Aorta (tissue), 5 donors: Measurements from ENCODE around the gene PRKCQ. TPM values are rescaled to one million over a fixed set of nuclear protein-coding genes. Genes with fewer than 3 reads are reported as not detected.
"Not testable (repeated sequence)": the region's sequence is repeated elsewhere in the genome, so short reads cannot be mapped to it uniquely, and the experiment has no call there.

Source experiments
- ATAC-seq: fragments of 200-7000 bp; cut with Tn5 transposase; one replicate; pipeline ENCODE4 v1.9.1; 2022; ENCODE audit warnings: moderate library complexity; ENCODE audit not compliant: low FRiP score
- DNase-seq, 2 donors: peaks; one replicate each; pipeline ENCODE4 v3.0.0-alpha.2; 2020
- H3K27ac ChIP-seq, 2 donors: one replicate each; pipeline ENCODE4 v1.5.1; 2013; ENCODE audit warnings: low read length in 2 of 2, mild to moderate bottlenecking in 2 of 2, moderate library complexity in 2 of 2, control low read depth in 1 of 2, inconsistent platforms in 1 of 2, low read depth in 1 of 2
- H3K27me3 ChIP-seq, 2 donors: one replicate each; pipeline ENCODE4 v1.6.1; 2013; ENCODE audit warnings: control low read depth in 1 of 2, low read length in 1 of 2, mild to moderate bottlenecking in 1 of 2, moderate library complexity in 1 of 2; ENCODE audit not compliant: insufficient read depth in 2 of 2, control insufficient read depth in 1 of 2
- H3K36me3 ChIP-seq, 2 donors: one replicate each; pipeline ENCODE4 v1.6.1; 2013; ENCODE audit warnings: control low read depth in 1 of 2, low read length in 1 of 2, mild to moderate bottlenecking in 1 of 2; ENCODE audit not compliant: insufficient read depth in 2 of 2, control insufficient read depth in 1 of 2
- H3K4me1 ChIP-seq, 2 donors: one replicate each; pipeline ENCODE4 v1.6.1; 2013; ENCODE audit warnings: low read length in 2 of 2, control low read depth in 1 of 2, mild to moderate bottlenecking in 1 of 2, moderate library complexity in 1 of 2; ENCODE audit not compliant: insufficient read depth in 2 of 2, control insufficient read depth in 1 of 2
- H3K4me3 ChIP-seq, 2 donors: one replicate each; pipeline ENCODE4 v1.5.1; 2013; ENCODE audit warnings: low read length in 2 of 2, control low read depth in 1 of 2, mild to moderate bottlenecking in 1 of 2
- H3K9me3 ChIP-seq: one replicate; pipeline ENCODE4 v1.6.1; 2013; ENCODE audit warnings: mild to moderate bottlenecking, low read length; ENCODE audit not compliant: control insufficient read depth
- WGBS, 2 donors: extraction: QIAGEN DNeasy Blood & Tissue Kit; methylation state at CpG; one replicate each; pipeline ENCODE4 v1.1.7; 2013; 5-methylcytosine and 5-hydroxymethylcytosine counted together
- intact Hi-C, 2 donors: fragments of 100-400 bp; cut with DNase I; formaldehyde crosslinking; loops; one replicate each; pipeline versions ENCODE4 v1.14.2 to v1.15.0; 2022
- polyA plus RNA-seq, 2 donors: library from polyadenylated mRNA; stranded (reverse); fragments of 200-250 nt; gene quantifications; one replicate each; pipeline ENCODE4 v1.2.3, GENCODE V29; 2013
- total RNA-seq, 2 donors: library from RNA; stranded (reverse); fragmentation: NEBNext Ultra II Directional; extraction: Animal tissue kit (Norgen Biotek cat#: 25700); gene quantifications; one replicate each; pipeline ENCODE4 v1.2.1, GENCODE V29; 2021
- donor health status: healthy with polysubstance abuse.
- donor health status: Bipolar disorder and iron deficiency.
- donor health status: DM: no; HTN: no; CAD: no.
- donor health status: DM: no; HTN: no; CAD: no.
- donor health status: DM: yes; HTN: yes; CAD: no.

Gene PRKCQ
- total and polyA plus RNA-seq, 4 donors, result 0.45 to 1.3 (median 1.1) TPM; not detected in 1

DNA sequence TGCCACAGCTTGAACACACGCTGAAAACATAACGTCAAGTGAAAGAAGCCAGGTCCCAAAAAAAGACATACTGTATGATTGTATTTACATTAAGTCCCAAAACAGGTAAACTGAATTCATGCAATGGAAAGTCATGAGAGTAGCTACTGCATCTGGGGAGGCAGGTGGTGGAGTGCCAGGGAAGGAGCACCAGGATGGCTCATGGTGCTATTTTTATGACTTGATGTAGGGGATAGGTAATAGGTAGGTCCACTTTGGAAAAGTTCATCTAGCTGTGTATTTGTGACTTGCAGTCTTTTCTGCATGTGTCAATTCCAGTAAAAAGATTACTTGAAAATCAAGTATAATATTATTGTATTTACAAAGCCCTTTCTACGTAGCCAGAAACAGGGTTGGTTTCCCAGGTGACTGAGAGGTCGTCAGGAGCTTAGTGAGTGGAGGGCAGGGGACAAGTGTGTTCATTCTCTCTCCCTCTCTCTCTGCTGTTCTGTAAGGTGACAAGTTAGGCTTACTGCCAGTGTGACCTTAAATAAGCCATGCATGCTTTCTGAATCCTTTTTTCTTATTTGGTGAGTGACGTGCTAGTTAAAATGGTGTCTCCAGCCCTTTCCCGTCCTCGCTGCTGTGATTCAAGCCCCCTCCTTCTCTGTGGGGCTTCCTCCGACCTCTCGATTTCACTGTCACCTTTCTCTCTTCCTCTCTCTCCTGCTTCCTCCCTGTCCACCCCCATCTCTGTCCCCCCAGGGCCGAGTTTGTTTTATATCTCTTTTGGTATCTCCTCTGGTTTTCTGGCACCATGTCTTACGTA, 9.4 kb upstream of the PRKCQ start:
- intact Hi-C loops, result loop anchor here in 1 of 2 donors (10.0 kb wide), 1 partner anchor 85 kb away; no protein-coding TSS in a partner anchor
- no peak for DNase-seq
- no peaks in the 10 kb centered on the region for H3K36me3 ChIP-seq
- H3K27me3 ChIP-seq, result no peaks in the 10 kb centered on the region
- no peaks in the 10 kb centered on the region for H3K9me3 ChIP-seq
- ATAC-seq, result no peak
- H3K27ac ChIP-seq, result no peak overlapping the region
- no peak overlapping the region for H3K4me3 ChIP-seq
- H3K4me1 ChIP-seq, result no peaks in the 10 kb centered on the region
- WGBS, 2 donors, result 59 to 65% methylated on average over 11 of the region's 11 CpGs

DNA sequence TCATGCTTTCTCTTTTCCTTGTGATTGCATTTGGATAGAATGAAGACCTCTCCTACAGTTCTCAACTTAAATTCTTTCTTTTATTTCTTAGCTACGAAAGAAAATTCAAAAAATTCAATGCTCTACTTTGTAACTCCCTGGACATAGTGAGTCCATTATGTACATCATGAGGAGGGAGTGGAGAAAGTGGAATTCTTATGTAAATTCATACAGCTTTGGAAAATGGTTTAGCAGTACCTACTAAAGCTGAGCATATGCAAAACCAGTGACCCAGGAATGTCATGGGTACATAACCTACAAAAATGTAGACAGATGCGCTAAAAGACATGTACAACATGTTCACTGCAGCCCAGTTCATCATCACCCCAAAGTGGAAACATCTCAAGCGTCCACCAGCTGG, 8.8 kb upstream of the PRKCQ start:
- 71 to 82% methylated on average over 3 of the region's 3 CpGs for WGBS, 2 donors
- Histone ChIP-seq H3K4me1 (no peaks in the 10 kb centered on the region), H3K9me3 (no peaks in the 10 kb centered on the region), H3K27me3 (no peaks in the 10 kb centered on the region), H3K4me3 (no peak overlapping the region), H3K36me3 (no peaks in the 10 kb centered on the region), H3K27ac (no peak overlapping the region)
- ATAC-seq, result no peak
- no peak for DNase-seq
- intact Hi-C loops, result loop anchor here in 1 of 2 donors (10.0 kb wide), 1 partner anchor 86 kb away; no protein-coding TSS in a partner anchor

DNA sequence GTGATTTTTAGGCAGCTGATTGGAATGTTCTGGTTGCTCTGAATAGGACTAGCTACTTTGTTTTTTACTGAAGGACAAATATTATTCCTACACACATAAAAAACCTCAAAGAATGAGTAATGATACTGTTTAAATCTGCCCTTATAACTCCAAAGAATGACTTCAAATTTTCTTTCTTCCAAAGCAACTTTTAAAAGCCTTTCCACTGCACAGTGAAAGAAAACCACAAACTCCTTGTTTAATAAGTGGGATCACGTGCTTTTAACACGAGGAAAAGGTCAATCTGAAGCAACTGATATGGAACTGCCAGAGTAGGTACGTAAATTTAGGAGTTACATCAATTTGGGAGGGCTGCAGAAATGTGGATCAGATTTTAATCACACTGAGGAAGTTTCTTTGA, 8.0 kb upstream of the PRKCQ start:
- intact Hi-C loops, result loop anchor here in 1 of 2 donors (10.0 kb wide), 1 partner anchor 87 kb away; no protein-coding TSS in a partner anchor
- no peaks in the 10 kb centered on the region for H3K4me1 ChIP-seq
- H3K4me3 ChIP-seq, result no peak overlapping the region
- no peaks in the 10 kb centered on the region for H3K9me3 ChIP-seq
- H3K36me3 ChIP-seq, result no peaks in the 10 kb centered on the region
- no peak overlapping the region for H3K27ac ChIP-seq
- H3K27me3 ChIP-seq, result no peaks in the 10 kb centered on the region
- ATAC-seq, result no peak
- no peak for DNase-seq
- 14 to 33% methylated on average over 3 of the region's 3 CpGs for WGBS, 2 donors

DNA sequence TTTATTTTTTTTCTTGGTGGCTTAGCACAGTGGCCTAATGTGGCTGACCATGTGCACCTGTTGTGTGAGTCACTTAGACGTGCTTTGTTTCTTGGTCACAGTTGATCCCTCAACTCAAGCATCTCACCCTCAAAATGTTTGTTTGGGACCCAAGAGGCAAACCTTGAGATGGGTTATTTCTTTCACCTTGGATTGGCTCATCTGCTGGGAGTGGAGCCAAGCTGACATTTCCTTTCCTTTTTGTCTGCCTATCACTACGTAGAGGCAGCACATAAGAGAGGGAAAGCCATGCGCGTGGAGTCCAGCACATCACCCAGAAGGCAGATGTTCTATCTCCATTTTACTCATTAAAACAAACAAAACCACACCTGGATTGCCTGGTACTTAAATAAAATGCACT, 6.4 kb upstream of the PRKCQ start:
- 82 to 87% methylated on average over 4 of the region's 4 CpGs for WGBS, 2 donors
- Histone ChIP-seq H3K36me3 (no peaks in the 10 kb centered on the region), H3K4me1 (no peaks in the 10 kb centered on the region), H3K4me3 (no peak overlapping the region), H3K9me3 (no peaks in the 10 kb centered on the region), H3K27ac (no peak overlapping the region), H3K27me3 (no peaks in the 10 kb centered on the region)
- no peak for DNase-seq
- intact Hi-C loops, result loop anchor here in 1 of 2 donors (10.0 kb wide), 1 partner anchor 88 kb away; no protein-coding TSS in a partner anchor
- ATAC-seq, result no peak

DNA sequence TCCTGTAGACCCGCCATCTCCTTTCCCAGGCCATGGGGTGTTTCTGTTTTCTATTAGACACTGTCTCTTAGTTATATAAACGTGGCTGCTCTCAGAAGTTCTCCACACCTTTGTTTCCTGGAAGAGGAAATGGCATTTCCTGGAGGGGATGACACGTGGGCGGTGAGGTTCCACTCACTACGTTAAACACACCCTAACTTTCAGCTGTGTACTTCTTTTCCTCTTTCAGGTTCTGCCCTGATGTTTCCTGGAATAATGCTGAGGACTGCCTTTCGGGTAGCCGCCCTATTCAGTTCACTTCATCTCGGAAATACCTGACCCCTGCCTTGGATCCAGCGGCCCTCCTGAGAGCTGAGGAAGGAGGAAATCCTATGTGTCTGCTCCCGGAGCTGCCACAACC, 3.4 kb upstream of the PRKCQ start:
- Histone ChIP-seq H3K4me1 (no peaks in the 10 kb centered on the region), H3K36me3 (no peaks in the 10 kb centered on the region), H3K27ac (no peak overlapping the region), H3K27me3 (no peaks in the 10 kb centered on the region), H3K4me3 (no peak overlapping the region), H3K9me3 (no peaks in the 10 kb centered on the region)
- no peak for ATAC-seq
- intact Hi-C loops, result loop anchor here in 1 of 2 donors (10.0 kb wide), 1 partner anchor 91 kb away; no protein-coding TSS in a partner anchor
- no peak for DNase-seq
- 83 to 88% methylated on average over 10 of the region's 10 CpGs for WGBS, 2 donors

DNA sequence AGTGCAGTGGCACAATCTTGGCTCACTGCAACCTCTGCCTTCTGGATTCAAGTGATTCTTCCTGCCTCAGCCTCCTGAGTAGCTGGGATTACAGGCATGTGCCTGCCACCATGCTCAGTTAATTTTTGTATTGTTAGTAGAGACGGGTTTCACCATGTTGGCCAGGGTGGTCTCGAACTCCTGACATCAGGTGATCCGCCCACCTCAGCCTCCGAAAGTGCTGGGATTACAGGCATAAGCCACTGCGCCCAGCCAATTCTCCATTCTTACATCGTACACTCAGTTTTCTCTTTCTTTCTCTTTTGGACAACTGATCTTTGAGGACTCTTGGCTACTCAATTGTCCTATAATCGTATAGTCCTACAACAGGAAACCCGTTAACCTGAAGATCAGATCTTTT, 2.8 kb upstream of the PRKCQ start:
- DNase-seq, H3K36me3 ChIP-seq, H3K4me1 ChIP-seq, H3K9me3 ChIP-seq, H3K27me3 ChIP-seq, H3K4me3 ChIP-seq, ATAC-seq, H3K27ac ChIP-seq: not testable (repeated sequence)
- intact Hi-C loops, result loop anchor here in 1 of 2 donors (10.0 kb wide), 1 partner anchor 92 kb away; no protein-coding TSS in a partner anchor
- WGBS, 2 donors, result 93 to 96% methylated on average over 8 of the region's 8 CpGs

DNA sequence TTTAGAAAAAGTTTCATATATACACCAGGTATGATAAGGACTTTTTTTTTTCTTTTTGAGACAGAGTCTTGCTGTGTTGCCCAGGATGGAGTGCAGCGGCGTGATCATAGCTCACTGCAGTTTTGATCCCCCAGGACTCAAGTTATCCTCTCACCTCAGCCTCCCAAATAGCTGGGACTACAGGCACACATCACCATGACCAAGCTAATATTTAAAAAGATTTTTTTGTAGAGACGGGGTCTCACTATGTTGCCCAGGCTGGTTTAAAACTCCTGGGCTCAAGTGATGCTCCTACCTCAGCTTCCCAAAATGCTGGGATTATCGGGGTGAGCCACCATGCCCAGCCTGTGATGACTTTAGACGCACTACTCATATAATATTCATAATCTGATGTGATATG, 2.2 kb upstream of the PRKCQ start:
- Histone ChIP-seq H3K4me1 (no peaks in the 10 kb centered on the region), H3K9me3 (no peaks in the 10 kb centered on the region), H3K36me3 (no peaks in the 10 kb centered on the region), H3K27ac (no peak overlapping the region), H3K4me3 (no peak overlapping the region), H3K27me3 (peaks cover 0 to 3% of the 10 kb centered on the region in 2 donors)
- WGBS, 2 donors, result 93 to 94% methylated on average over 5 of the region's 5 CpGs
- ATAC-seq (no peak), DNase-seq (no peak)
- intact Hi-C loops, result loop anchor here in 1 of 2 donors (10.0 kb wide), 1 partner anchor 93 kb away; no protein-coding TSS in a partner anchor

DNA sequence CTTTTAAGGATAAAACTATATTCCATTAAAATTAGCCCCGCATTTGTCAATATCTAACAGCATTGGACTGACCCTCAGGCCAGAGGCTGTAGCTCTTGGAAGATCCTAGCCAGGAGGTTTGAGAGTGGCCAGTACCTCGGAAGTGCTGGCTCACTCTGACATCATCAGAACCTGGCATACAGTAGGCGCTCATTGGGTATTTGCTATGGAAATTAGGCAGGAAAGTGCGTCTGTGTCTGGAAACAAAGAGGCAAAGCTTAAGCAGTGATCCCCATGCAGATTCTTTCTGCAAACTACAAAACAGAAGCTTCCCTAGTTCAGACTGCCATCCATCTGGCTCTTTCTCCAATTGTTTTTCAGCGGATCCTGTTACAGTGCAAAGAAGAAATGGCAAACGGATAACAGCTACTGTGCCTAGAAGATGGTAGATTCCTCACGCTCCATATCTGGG, 1.7 kb upstream of the PRKCQ start:
- H3K4me3 ChIP-seq, result no peak overlapping the region
- no peaks in the 10 kb centered on the region for H3K36me3 ChIP-seq
- DNase-seq (no peak), ATAC-seq (no peak)
- WGBS, 2 donors, result 73 to 76% methylated on average over 7 of the region's 7 CpGs
- H3K9me3 ChIP-seq, result no peaks in the 10 kb centered on the region
- peaks cover 0 to 3% of the 10 kb centered on the region in 2 donors for H3K27me3 ChIP-seq
- H3K4me1 ChIP-seq, result no peaks in the 10 kb centered on the region
- no peak overlapping the region for H3K27ac ChIP-seq
- intact Hi-C loops, result loop anchor here in 1 of 2 donors (10.0 kb wide), 1 partner anchor 93 kb away; no protein-coding TSS in a partner anchor
